Memory B cell (primary cell): ENCODE measurements around the gene LAMA4.

Source experiments
- ATAC-seq: fragments of 150-1000 bp; cut with Tn5 transposase; 2 replicates; pipeline ENCODE4 v1.10.0; 2021; ENCODE audit warnings: low read depth, mild to moderate bottlenecking, moderate library complexity
- DNase-seq, 2 donors: peaks; one replicate each; pipeline ENCODE4 v3.0.0; 2022; ENCODE audit warnings: low spot score in 2 of 2
- H3K27ac Mint-ChIP-seq: one replicate; pipeline ENCODE4 v1.8.0; 2022; ENCODE audit warnings: mild to moderate bottlenecking, moderate library complexity, mixed read lengths
- H3K27me3 Mint-ChIP-seq: one replicate; pipeline ENCODE4 v1.8.0; 2022; ENCODE audit warnings: mixed read lengths
- H3K36me3 Mint-ChIP-seq: one replicate; pipeline ENCODE4 v1.8.0; 2022; ENCODE audit warnings: mild to moderate bottlenecking, mixed read lengths
- H3K4me1 Mint-ChIP-seq: one replicate; pipeline ENCODE4 v1.8.0; 2022; ENCODE audit warnings: mixed read lengths
- H3K4me3 Mint-ChIP-seq: one replicate; pipeline ENCODE4 v1.8.0; 2022; ENCODE audit warnings: mild to moderate bottlenecking, moderate library complexity, mixed read lengths
- H3K9me3 Mint-ChIP-seq: one replicate; pipeline ENCODE4 v1.8.0; 2022; ENCODE audit warnings: mixed read lengths

Gene LAMA4

GRCh38 chr6:112258642-112259336 lies 4.4 kb upstream of the LAMA4 start:
- no peaks in the 10 kb centered on the region for H3K36me3 Mint-ChIP-seq
- ATAC-seq (no peak), DNase-seq (no peak)
- peaks cover 14% of the 10 kb centered on the region for H3K27me3 Mint-ChIP-seq
- H3K4me1 Mint-ChIP-seq = peaks cover 6% of the 10 kb centered on the region
- H3K9me3 Mint-ChIP-seq = no peaks in the 10 kb centered on the region
- H3K4me3 Mint-ChIP-seq = no peak overlapping the region
- no peak overlapping the region for H3K27ac Mint-ChIP-seq

DNA sequence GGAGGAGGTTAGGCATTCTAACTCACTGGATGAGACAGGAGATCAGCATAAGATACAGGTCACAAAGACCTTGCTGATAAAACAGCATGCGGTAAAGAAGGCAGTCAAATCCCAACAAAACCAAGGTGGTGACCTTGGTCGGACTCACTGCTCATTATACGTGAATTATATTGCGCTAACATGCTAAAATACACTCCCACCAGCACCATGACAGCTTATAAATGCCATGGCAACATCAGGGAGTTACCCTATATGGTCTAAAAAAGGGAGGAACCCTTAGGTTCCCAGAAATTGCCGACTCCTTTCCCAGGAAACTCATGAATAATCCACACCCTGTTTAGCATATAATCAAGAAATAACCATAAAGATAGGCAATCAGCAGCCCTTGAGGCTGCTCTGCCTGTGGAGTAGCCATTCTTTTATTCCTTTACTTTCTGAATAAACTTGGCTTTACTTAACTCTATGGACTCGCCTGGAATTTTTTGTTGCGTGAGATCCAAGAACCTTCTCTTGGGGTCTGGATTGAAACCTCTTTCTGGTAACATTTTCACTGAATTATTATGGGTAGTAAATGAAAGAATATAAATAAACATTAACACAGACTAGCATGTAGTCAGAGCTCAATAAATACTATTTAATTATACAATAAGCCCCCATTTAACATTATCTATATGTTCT lies 3.0 kb upstream of the LAMA4 start:
- DNase-seq = no peak
- Mint-ChIP-seq H3K4me1 (peaks cover 10% of the 10 kb centered on the region), H3K27me3 (peaks cover 14% of the 10 kb centered on the region), H3K9me3 (no peaks in the 10 kb centered on the region), H3K27ac (no peak overlapping the region), H3K36me3 (no peaks in the 10 kb centered on the region), H3K4me3 (no peak overlapping the region)
- ATAC-seq = no peak

GRCh38 chr6:112254921-112255320 lies 554 bp upstream of the LAMA4 start:
- Mint-ChIP-seq H3K4me1 (peaks cover 10% of the 10 kb centered on the region), H3K36me3 (no peaks in the 10 kb centered on the region), H3K9me3 (no peaks in the 10 kb centered on the region), H3K27ac (no peak overlapping the region), H3K4me3 (no peak overlapping the region), H3K27me3 (peaks cover 17% of the 10 kb centered on the region)
- DNase-seq (no peak), ATAC-seq (no peak)

- Mint-ChIP-seq H3K4me1 (peaks cover 10% of the 10 kb centered on the region), H3K27me3 (peaks cover 15% of the 10 kb centered on the region), H3K9me3 (no peaks in the 10 kb centered on the region), H3K36me3 (no peaks in the 10 kb centered on the region), H3K27ac (no peak overlapping the region), H3K4me3 (peak overlapping the region; percentile 74)
- ATAC-seq (no peak), DNase-seq (no peak)
Observed at GRCh38 chr6:112253498-112253840, 898 bp downstream of the LAMA4 start.

DNA sequence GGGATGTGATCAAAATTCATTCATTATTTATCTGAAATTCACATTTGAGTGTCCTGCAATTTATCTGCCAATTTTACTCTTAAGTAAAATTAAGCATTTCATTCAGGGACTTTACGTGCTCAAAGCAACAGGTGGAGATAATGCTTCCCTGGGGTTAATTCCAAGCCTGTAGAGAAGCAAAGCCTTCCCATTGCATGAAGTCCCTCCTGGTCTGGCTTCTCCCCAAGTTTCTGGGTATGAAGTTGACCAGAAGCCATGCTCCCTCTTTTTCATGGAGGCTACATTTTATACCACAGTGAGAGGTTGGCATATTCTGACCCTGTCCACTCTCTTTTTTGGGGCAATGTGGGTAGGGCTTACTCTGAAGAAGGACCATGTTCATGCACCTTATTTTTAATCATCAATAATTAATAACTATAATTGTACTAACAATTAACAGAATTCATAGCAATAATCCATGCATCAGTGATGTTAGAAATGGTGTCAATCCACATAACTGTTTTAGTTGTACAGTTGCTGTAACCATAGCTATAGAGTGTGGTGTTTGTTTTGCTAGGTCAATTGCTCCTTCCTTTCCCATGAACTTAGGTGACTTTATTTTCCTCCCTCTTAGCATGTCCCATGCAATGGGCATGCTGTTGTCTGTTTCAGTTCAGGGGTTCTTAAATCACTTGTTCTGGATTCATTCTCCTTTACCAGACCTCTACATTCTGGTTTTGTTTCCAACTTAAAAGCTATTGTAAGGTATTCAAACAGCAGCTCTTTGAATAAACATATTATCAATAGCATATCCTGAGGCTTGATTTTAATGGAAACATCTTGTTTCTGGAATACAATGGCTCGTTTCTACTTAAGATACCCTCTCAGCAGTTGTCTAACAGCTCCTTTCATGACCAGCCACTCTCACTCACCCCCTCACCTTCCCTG lies 1.5 kb downstream of the LAMA4 start:
- Mint-ChIP-seq H3K27ac (no peak overlapping the region), H3K27me3 (peaks cover 15% of the 10 kb centered on the region), H3K4me1 (peaks cover 10% of the 10 kb centered on the region), H3K4me3 (no peak overlapping the region), H3K9me3 (no peaks in the 10 kb centered on the region), H3K36me3 (no peaks in the 10 kb centered on the region)
- ATAC-seq = no peak
- no peak for DNase-seq

GRCh38 chr6:112251171-112251875 lies 3.0 kb downstream of the LAMA4 start:
- DNase-seq (no peak), ATAC-seq (no peak)
- no peaks in the 10 kb centered on the region for H3K36me3 Mint-ChIP-seq
- H3K4me3 Mint-ChIP-seq = no peak overlapping the region
- peaks cover 10% of the 10 kb centered on the region for H3K4me1 Mint-ChIP-seq
- peaks cover 11% of the 10 kb centered on the region for H3K27me3 Mint-ChIP-seq
- H3K9me3 Mint-ChIP-seq = no peaks in the 10 kb centered on the region
- no peak overlapping the region for H3K27ac Mint-ChIP-seq

- H3K4me3 Mint-ChIP-seq = no peak overlapping the region
- no peak for ATAC-seq
- DNase-seq = no peak
- peaks cover 9% of the 10 kb centered on the region for H3K4me1 Mint-ChIP-seq
- peaks cover 10% of the 10 kb centered on the region for H3K27me3 Mint-ChIP-seq
- H3K36me3 Mint-ChIP-seq = no peaks in the 10 kb centered on the region
- H3K9me3 Mint-ChIP-seq = no peaks in the 10 kb centered on the region
- no peak overlapping the region for H3K27ac Mint-ChIP-seq
Observed at GRCh38 chr6:112249489-112249888, 4.9 kb downstream of the LAMA4 start.

GRCh38 chr6:112247275-112247674 lies 7.1 kb downstream of the LAMA4 start:
- Mint-ChIP-seq H3K9me3 (no peaks in the 10 kb centered on the region), H3K36me3 (no peaks in the 10 kb centered on the region), H3K4me3 (no peak overlapping the region), H3K4me1 (no peaks in the 10 kb centered on the region), H3K27me3 (peaks cover 13% of the 10 kb centered on the region), H3K27ac (no peak overlapping the region)
- DNase-seq (no peak), ATAC-seq (no peak)

DNA sequence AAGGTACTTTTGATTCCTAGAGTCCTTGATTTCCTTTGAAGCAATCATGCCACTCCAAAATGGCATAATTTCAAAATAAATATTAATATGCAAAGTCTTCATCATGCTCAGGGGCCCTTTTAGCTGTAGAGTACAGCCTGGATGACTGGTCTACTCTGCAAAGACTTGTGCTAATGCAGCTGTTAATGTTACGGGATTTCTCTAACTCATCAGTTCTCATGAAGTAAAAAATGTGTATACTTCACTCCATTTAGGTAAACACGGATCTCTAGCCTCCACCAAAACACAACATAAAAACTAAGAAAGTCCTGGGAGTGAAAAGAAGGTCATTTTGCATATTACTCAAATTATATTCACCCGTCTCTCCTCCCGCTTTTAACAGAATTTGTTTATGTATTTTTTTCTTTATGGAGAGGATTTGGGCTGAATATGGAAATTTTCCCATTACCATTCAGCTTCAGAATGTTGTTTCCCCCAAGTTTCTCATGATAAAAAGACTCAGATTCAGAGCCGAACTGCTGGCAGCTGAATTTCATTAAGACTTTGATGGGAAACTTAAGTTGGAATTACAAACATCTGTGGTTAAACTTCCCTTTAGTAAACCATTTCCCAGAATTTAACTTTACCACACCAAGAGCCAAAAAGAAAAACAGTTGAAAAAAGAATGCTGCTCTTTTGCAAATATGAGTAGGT lies 8.7 kb downstream of the LAMA4 start:
- Mint-ChIP-seq H3K36me3 (no peaks in the 10 kb centered on the region), H3K4me1 (no peaks in the 10 kb centered on the region), H3K4me3 (no peak overlapping the region), H3K27me3 (peaks cover 12% of the 10 kb centered on the region), H3K9me3 (no peaks in the 10 kb centered on the region), H3K27ac (no peak overlapping the region)
- ATAC-seq = no peak
- DNase-seq = no peak

- ATAC-seq (no peak), DNase-seq (no peak)
- Mint-ChIP-seq H3K9me3 (no peaks in the 10 kb centered on the region), H3K27ac (no peak overlapping the region), H3K27me3 (peaks cover 10% of the 10 kb centered on the region), H3K4me1 (no peaks in the 10 kb centered on the region), H3K36me3 (no peaks in the 10 kb centered on the region), H3K4me3 (no peak overlapping the region)
Observed at GRCh38 chr6:112243861-112244827, 10.2 kb downstream of the LAMA4 start.

GRCh38 chr6:112241820-112242429 lies 12.4 kb downstream of the LAMA4 start:
- H3K9me3 Mint-ChIP-seq = no peaks in the 10 kb centered on the region
- H3K36me3 Mint-ChIP-seq = no peaks in the 10 kb centered on the region
- H3K27ac Mint-ChIP-seq = peak overlapping the region; percentile 32
- H3K4me1 Mint-ChIP-seq = no peaks in the 10 kb centered on the region
- ATAC-seq = no peak
- no peak for DNase-seq
- peaks cover 13% of the 10 kb centered on the region for H3K27me3 Mint-ChIP-seq
- no peak overlapping the region for H3K4me3 Mint-ChIP-seq

DNA sequence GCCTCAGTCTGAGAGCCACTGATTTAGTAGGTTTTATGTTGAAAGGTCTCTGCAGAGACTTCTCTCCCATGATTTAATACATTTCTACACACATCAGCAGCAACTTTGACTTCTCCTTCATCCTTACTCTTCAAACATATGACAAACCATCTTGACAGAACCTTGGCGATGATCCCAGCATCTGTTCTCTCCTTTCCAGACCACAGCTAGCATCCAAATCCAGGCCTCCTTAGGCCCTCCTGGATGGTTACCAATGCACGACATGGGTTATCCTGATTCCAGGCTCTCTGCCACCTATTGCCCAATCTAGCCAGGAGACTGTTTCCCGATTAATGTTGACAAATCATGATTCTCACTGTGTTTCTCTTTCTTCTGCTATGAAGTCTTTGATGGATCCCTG lies 16.8 kb downstream of the LAMA4 start:
- Mint-ChIP-seq H3K4me1 (no peaks in the 10 kb centered on the region), H3K9me3 (no peaks in the 10 kb centered on the region), H3K4me3 (no peak overlapping the region), H3K36me3 (no peaks in the 10 kb centered on the region), H3K27ac (no peak overlapping the region), H3K27me3 (peaks cover 6% of the 10 kb centered on the region)
- DNase-seq (no peak), ATAC-seq (no peak)
